CD14-positive monocyte (primary cell): ENCODE data around the gene CA5B. TPM values are rescaled to one million over a fixed set of nuclear protein-coding genes. Genes with fewer than 3 reads are reported as not detected.
"Not testable (repeated sequence)": the region's sequence is repeated elsewhere in the genome, so short reads cannot be mapped to it uniquely, and the experiment has no call there.

Experiments used
- DNase-seq, 3 donors: peaks; one replicate each; pipeline ENCODE4 v3.0.0-alpha.2; 2011 to 2022
- H2AFZ ChIP-seq: 2 replicates; pipeline ENCODE4 v1.6.0; 2012; ENCODE audit warnings: mild to moderate bottlenecking, low read depth, low read length, inconsistent platforms; ENCODE audit not compliant: insufficient read depth, poor library complexity, severe bottlenecking
- H3K27ac ChIP-seq, 2 donors: 1 replicate in 1 of 2; 2 replicates in 1 of 2; pipeline ENCODE4 v1.5.1; 2012 to 2013; ENCODE audit warnings: low read length in 2 of 2, control low read depth in 1 of 2, inconsistent platforms in 1 of 2, low read depth in 1 of 2, mild to moderate bottlenecking in 1 of 2
- H3K27me3 ChIP-seq, 2 donors: one replicate each; pipeline versions ENCODE4 v1.6.0 to v1.6.1; 2011 to 2013; ENCODE audit warnings: low read length in 2 of 2; ENCODE audit not compliant: control insufficient read depth in 2 of 2, insufficient read depth in 2 of 2
- H3K36me3 ChIP-seq, 2 donors: replicated peaks in 1 of 2; 1 replicate in 1 of 2; 2 replicates in 1 of 2; pipeline versions ENCODE4 v1.5.1 to v1.6.1; 2012 to 2013; ENCODE audit warnings: low read length in 2 of 2, control low read depth in 1 of 2, inconsistent platforms in 1 of 2, mild to moderate bottlenecking in 1 of 2; ENCODE audit not compliant: insufficient read depth in 2 of 2, control insufficient read depth in 1 of 2
- H3K4me1 ChIP-seq, 2 donors: 1 replicate in 1 of 2; 2 replicates in 1 of 2; pipeline versions ENCODE4 v1.5.1 to v1.6.1; 2012 to 2013; ENCODE audit warnings: low read length in 2 of 2, control low read depth in 1 of 2, inconsistent platforms in 1 of 2, mild to moderate bottlenecking in 1 of 2, moderate library complexity in 1 of 2; ENCODE audit not compliant: insufficient read depth in 2 of 2, control insufficient read depth in 1 of 2
- H3K4me2 ChIP-seq: replicated peaks from 2 replicates; pipeline ENCODE3; 2012; ENCODE audit warnings: low read length, moderate library complexity, mild to moderate bottlenecking; ENCODE audit not compliant: poor library complexity, severe bottlenecking; ENCODE audit errors: extremely low read depth
- H3K4me3 ChIP-seq, 3 experiments: fragments of 200-600 bp in 1 of 3; sonication (generic) in 1 of 3; replicated peaks in 1 of 3; 1 replicate in 2 of 3; 2 replicates in 1 of 3; pipeline ENCODE4 v1.5.1; 2011 to 2013; ENCODE audit warnings: low read length in 3 of 3, mild to moderate bottlenecking in 3 of 3, control low read depth in 2 of 3, low read depth in 2 of 3, inconsistent platforms in 1 of 3, moderate library complexity in 1 of 3
- H3K79me2 ChIP-seq: 2 replicates; pipeline ENCODE4 v1.6.0; 2012; ENCODE audit warnings: mild to moderate bottlenecking, control low read depth, inconsistent platforms, low read length, moderate library complexity; ENCODE audit not compliant: insufficient read depth
- H3K9ac ChIP-seq: 2 replicates; pipeline ENCODE4 v1.6.0; 2017; ENCODE audit warnings: low read length, mild to moderate bottlenecking; ENCODE audit not compliant: insufficient read depth, poor library complexity, severe bottlenecking
- H3K9me3 ChIP-seq, 2 donors: replicated peaks in 1 of 2; 1 replicate in 1 of 2; 2 replicates in 1 of 2; pipeline versions ENCODE4 v1.5.1 to v1.6.1; 2012 to 2013; ENCODE audit warnings: low read length in 2 of 2, control low read depth in 1 of 2; ENCODE audit not compliant: control insufficient read depth in 1 of 2, insufficient read depth in 1 of 2
- H4K20me1 ChIP-seq: 2 replicates; pipeline ENCODE4 v1.6.0; 2012; ENCODE audit warnings: mild to moderate bottlenecking, low read length, control low read depth, moderate library complexity; ENCODE audit not compliant: insufficient read depth
- H3K27ac Mint-ChIP-seq, 7 donors: one replicate each; pipeline ENCODE4 v1.8.0; 2020; ENCODE audit warnings: mild to moderate bottlenecking in 7 of 7, mixed read lengths in 7 of 7, moderate library complexity in 6 of 7, inconsistent platforms in 2 of 7
- H3K27me3 Mint-ChIP-seq, 3 donors: one replicate each; pipeline ENCODE4 v1.8.0; 2021 to 2022; ENCODE audit warnings: low read depth in 3 of 3, mild to moderate bottlenecking in 3 of 3, mixed read lengths in 3 of 3, moderate library complexity in 3 of 3, inconsistent platforms in 1 of 3
- H3K36me3 Mint-ChIP-seq, 2 donors: one replicate each; pipeline ENCODE4 v1.8.0; 2020; ENCODE audit warnings: mixed read lengths in 2 of 2, inconsistent platforms in 1 of 2, mild to moderate bottlenecking in 1 of 2
- H3K4me1 Mint-ChIP-seq: one replicate; pipeline ENCODE4 v1.8.0; 2020; ENCODE audit warnings: mild to moderate bottlenecking, mixed read lengths
- H3K4me3 Mint-ChIP-seq, 2 donors: one replicate each; pipeline ENCODE4 v1.8.0; 2020; ENCODE audit warnings: mild to moderate bottlenecking in 2 of 2, mixed read lengths in 2 of 2, moderate library complexity in 1 of 2
- H3K9me3 Mint-ChIP-seq, 7 donors: one replicate each; pipeline ENCODE4 v1.8.0; 2020 to 2022; ENCODE audit warnings: mixed read lengths in 7 of 7, mild to moderate bottlenecking in 6 of 7, moderate library complexity in 6 of 7, inconsistent platforms in 2 of 7
- WGBS: methylation state at CpG from one replicate; pipeline ENCODE4 v1.1.5; 2013; ENCODE audit warnings: missing lambda C conversion rate; ENCODE audit not compliant: insufficient coverage; 5-methylcytosine and 5-hydroxymethylcytosine counted together
- intact Hi-C, 2 donors: fragments of 100-400 bp; cut with micrococcal nuclease; formaldehyde crosslinking; loops; one replicate each; pipeline versions ENCODE4 v1.15.0 to v1.15.1; 2023
- polyA plus RNA-seq, 3 donors: library from polyadenylated mRNA; depleted of rRNA in 1 of 3; unstranded in 2 of 3; stranded (reverse) in 1 of 3; fragments of 300-500 nt in 2 of 3; fragments of >200 nt in 1 of 3; fragmentation: Illumina TruSeq in 2 of 3; gene quantifications; 1 replicate in 2 of 3; 2 replicates in 1 of 3; pipeline ENCODE4 v1.2.3, GENCODE V29; 2012 to 2021
- TF ChIP-seq, protein P1 (sequence below): fragments of 200-600 bp; IDR thresholded peaks from one replicate; pipeline ENCODE4 v1.8.0; 2022; ENCODE audit warnings: antibody characterized with exemption, mild to moderate bottlenecking

Gene CA5B
- polyA plus RNA-seq, 3 donors, result 6.2 to 24.4 (median 21.4) TPM

DNA sequence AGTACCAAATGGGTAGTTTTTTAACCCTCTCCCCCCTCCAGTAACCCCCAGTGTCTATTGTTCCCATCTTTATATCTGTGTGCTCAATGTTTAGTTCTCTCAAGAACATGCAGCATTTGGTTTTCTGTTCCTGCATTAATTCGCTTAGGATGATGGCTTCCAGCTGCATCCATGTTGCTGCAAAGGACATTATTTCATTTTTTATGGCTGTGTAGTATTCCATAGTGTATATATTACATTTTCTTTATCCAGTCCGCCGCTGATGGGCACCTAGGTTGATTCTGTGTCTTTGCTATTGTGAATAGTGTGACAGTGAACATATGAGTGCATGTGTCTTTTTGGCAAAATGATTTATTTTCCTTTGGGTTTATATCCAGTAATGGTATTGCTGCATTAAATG lies 41.6 kb upstream of the CA5B start:
- H3K4me1 Mint-ChIP-seq, result no peaks in the 10 kb centered on the region
- no peak overlapping the region for H3K4me3 Mint-ChIP-seq
- no CpG with 5 or more reads among the region's 3 CpGs for WGBS
- H3K36me3 ChIP-seq, result peaks cover 46 to 93% of the 10 kb centered on the region in 2 donors
- H3K27me3 Mint-ChIP-seq, result peaks cover 0 to 6% (median 0%) of the 10 kb centered on the region in 3 donors
- peaks cover 41% of the 10 kb centered on the region for H3K79me2 ChIP-seq
- no peak overlapping the region for H3K27ac ChIP-seq
- no peaks in the 10 kb centered on the region for H3K4me1 ChIP-seq
- peaks cover 36 to 91% of the 10 kb centered on the region in 2 donors for H3K36me3 Mint-ChIP-seq
- intact Hi-C loops, result no loop called here
- no peak overlapping the region for H3K9ac ChIP-seq
- peaks cover 0 to 3% of the 10 kb centered on the region in 2 donors for H3K27me3 ChIP-seq
- no peak for DNase-seq
- peaks cover 93% of the 10 kb centered on the region for H4K20me1 ChIP-seq
- TF ChIP-seq, protein P1, sequence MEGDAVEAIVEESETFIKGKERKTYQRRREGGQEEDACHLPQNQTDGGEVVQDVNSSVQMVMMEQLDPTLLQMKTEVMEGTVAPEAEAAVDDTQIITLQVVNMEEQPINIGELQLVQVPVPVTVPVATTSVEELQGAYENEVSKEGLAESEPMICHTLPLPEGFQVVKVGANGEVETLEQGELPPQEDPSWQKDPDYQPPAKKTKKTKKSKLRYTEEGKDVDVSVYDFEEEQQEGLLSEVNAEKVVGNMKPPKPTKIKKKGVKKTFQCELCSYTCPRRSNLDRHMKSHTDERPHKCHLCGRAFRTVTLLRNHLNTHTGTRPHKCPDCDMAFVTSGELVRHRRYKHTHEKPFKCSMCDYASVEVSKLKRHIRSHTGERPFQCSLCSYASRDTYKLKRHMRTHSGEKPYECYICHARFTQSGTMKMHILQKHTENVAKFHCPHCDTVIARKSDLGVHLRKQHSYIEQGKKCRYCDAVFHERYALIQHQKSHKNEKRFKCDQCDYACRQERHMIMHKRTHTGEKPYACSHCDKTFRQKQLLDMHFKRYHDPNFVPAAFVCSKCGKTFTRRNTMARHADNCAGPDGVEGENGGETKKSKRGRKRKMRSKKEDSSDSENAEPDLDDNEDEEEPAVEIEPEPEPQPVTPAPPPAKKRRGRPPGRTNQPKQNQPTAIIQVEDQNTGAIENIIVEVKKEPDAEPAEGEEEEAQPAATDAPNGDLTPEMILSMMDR, result no peak
- no peak overlapping the region for H3K4me3 ChIP-seq
- no peak overlapping the region for H3K27ac Mint-ChIP-seq
- H2AFZ ChIP-seq, result no peak overlapping the region
- no peaks in the 10 kb centered on the region for H3K9me3 ChIP-seq
- H3K4me2 ChIP-seq, result no peak overlapping the region
- H3K9me3 Mint-ChIP-seq, result peaks cover 0 to 3% (median 0%) of the 10 kb centered on the region in 7 donors

DNA sequence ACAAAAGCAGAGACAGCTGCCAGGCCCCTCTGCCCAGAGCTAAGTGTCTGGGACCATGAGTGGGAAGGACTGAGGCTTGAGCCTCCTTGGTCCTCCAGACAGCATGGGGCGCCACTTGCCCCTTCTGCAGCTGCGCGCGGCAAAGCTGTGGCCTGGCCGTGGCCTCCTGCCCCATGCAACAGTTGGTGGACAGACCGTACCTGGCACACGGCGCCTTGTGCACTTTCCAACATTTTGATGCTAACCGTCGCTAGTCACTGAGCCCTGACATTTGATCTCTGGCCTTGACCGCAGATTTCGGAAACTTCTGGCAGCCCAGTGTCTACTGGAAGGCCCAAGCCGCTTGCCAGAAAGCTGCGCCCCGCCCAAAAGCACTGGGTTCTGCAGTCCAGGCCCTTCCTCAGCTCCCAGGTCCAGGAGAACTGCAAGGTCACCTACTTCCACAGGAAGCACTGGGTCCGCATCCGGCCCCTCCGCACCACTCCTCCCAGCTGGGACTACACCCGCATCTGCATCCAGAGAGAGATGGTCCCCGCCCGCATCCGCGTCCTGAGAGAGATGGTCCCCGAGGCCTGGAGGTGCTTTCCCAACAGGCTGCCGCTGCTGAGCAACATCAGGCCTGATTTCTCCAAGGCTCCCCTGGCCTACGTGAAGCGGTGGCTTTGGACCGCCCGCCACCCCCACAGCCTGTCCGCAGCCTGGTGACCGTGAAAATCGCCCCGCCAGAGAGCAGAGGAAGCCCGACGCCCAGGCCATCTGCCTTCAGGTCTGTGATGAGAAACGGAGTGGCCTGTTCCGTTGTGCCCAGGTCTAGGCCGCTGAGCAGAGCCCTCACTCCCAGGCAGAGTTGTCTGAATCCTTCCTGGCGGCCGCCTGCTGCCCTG lies 35.3 kb upstream of the CA5B start:
- H3K4me3 Mint-ChIP-seq, result no peak overlapping the region
- Histone ChIP-seq H3K79me2 (peaks cover 9% of the 10 kb centered on the region), H3K9me3 (no peaks in the 10 kb centered on the region), H2AFZ (no peak overlapping the region), H3K27me3 (peaks cover 0 to 5% of the 10 kb centered on the region in 2 donors), H3K4me3 (no peak overlapping the region), H4K20me1 (peaks cover 63% of the 10 kb centered on the region), H3K4me2 (no peak overlapping the region), H3K36me3 (peaks cover 21 to 58% of the 10 kb centered on the region in 2 donors), H3K27ac (no peak overlapping the region), H3K4me1 (no peaks in the 10 kb centered on the region), H3K9ac (no peak overlapping the region)
- H3K27ac Mint-ChIP-seq, result peak overlapping the region in 4 of 7 donors; percentile 21 to 72 (median 38)
- H3K36me3 Mint-ChIP-seq, result peaks cover 23 to 63% of the 10 kb centered on the region in 2 donors
- DNase-seq, result no peak
- peaks cover 0 to 10% (median 2%) of the 10 kb centered on the region in 7 donors for H3K9me3 Mint-ChIP-seq
- intact Hi-C loops, result no loop called here
- H3K4me1 Mint-ChIP-seq, result no peaks in the 10 kb centered on the region
- peaks cover 0 to 5% (median 0%) of the 10 kb centered on the region in 3 donors for H3K27me3 Mint-ChIP-seq
- TF ChIP-seq, protein P1, result no peak
- WGBS, result over 99% methylated on average over 22 of the region's 40 CpGs

DNA sequence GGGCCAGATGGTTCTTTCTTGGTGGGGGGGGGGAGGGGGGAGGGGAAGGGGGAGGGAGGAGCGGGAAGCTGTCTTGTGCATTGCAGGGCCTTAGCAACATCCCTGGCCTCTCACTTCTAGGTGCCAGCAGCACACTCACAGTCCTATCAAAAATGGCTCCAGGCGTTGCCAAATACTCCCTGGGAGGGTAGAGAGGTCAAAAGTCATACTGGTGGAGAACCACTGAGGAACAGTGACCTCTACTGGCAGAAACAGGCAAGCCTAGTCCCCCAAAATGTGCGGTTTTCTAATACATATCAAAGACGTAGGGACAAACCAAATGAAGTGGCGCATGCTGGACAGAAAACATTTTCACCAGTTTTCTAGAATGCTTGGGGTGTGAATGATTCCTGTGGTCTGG lies 34.3 kb upstream of the CA5B start:
- DNase-seq, H3K27ac ChIP-seq, H3K27me3 ChIP-seq, H3K27me3 Mint-ChIP-seq, H2AFZ ChIP-seq, H3K9ac ChIP-seq, intact Hi-C loops, H3K27ac Mint-ChIP-seq, H3K9me3 ChIP-seq, H3K4me2 ChIP-seq, H3K4me3 ChIP-seq, H3K4me1 Mint-ChIP-seq, H3K4me1 ChIP-seq, H3K4me3 Mint-ChIP-seq, H3K79me2 ChIP-seq: not testable (repeated sequence)
- H3K36me3 Mint-ChIP-seq, result peaks cover 23 to 57% of the 10 kb centered on the region in 2 donors
- H4K20me1 ChIP-seq, result peaks cover 61% of the 10 kb centered on the region
- H3K9me3 Mint-ChIP-seq, result peaks cover 0 to 10% (median 2%) of the 10 kb centered on the region in 7 donors
- peaks cover 20 to 47% of the 10 kb centered on the region in 2 donors for H3K36me3 ChIP-seq
- no CpG with 5 or more reads among the region's 5 CpGs for WGBS
